ENCODE results near the gene EXT2. TPM values are rescaled to one million over a fixed set of nuclear protein-coding genes. Genes with fewer than 3 reads are reported as not detected.
A peak's percentile ranks its signal among the peaks of the same experiment; 100 is the strongest.

The EXT2 gene
- total RNA-seq, 4 donors from 2014 or later = 52.6 to 116 (median 81.3) TPM

DNA sequence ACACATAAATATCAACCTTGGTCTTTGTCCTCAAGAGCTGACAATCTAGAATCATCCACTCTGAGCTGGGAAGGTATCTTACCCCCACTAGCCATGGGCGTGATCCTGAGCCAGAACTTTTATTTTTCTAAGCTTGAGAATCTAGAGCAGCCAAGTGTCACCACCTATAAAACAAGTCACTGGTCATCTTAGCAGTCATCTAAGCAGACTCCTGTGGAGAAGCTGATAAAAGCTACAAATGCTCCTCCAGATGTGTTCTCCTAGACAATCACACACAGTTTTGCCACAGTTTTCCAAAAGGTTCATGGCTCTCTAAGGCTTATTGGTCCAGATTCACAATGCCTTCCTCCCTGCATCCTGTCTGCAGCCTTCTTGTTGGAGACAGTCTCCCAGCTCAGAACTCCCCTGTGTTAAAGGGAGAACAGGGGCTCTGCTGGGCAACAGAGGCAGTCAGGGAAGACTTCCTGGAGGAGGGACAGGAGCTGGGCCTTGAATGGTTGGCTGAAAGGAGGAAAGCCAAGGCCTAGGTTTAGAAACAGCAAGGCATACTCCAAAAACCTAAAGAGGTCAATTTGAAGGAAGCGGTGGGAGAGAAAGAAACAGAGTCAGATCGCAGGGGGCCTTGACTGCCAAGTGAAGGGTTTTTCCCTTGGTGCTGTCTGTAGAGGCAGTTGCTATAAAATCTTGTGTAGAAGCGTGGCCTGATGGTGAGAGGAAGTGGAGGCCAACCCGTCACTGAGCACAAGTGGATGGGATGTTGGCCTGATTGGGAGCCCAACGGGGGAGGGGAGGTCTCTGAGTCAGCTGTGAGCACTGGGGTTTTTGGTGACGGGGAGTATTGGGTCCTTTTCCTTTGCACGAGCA, 172.5 kb downstream of the EXT2 start:
- no peak overlapping the region for H3K27ac ChIP-seq
- H3K4me3 ChIP-seq = no peak overlapping the region
- TF ChIP-seq POLR2A (IDR thresholded peaks at IDR 0.05) = no peak
- TF ChIP-seq, protein P1, sequence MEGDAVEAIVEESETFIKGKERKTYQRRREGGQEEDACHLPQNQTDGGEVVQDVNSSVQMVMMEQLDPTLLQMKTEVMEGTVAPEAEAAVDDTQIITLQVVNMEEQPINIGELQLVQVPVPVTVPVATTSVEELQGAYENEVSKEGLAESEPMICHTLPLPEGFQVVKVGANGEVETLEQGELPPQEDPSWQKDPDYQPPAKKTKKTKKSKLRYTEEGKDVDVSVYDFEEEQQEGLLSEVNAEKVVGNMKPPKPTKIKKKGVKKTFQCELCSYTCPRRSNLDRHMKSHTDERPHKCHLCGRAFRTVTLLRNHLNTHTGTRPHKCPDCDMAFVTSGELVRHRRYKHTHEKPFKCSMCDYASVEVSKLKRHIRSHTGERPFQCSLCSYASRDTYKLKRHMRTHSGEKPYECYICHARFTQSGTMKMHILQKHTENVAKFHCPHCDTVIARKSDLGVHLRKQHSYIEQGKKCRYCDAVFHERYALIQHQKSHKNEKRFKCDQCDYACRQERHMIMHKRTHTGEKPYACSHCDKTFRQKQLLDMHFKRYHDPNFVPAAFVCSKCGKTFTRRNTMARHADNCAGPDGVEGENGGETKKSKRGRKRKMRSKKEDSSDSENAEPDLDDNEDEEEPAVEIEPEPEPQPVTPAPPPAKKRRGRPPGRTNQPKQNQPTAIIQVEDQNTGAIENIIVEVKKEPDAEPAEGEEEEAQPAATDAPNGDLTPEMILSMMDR (IDR thresholded peaks at IDR 0.05) = no peak
- peaks cover 0 to 4% of the 10 kb centered on the region in 2 donors for H3K4me1 ChIP-seq
- intact Hi-C loops (cut with DNase I; ENCODE audit: low total_unique reads) = no loop called here
- no peaks in the 10 kb centered on the region for H3K36me3 ChIP-seq
- DNase-seq = no peak
- H3K9me3 ChIP-seq = no peaks in the 10 kb centered on the region
- H3K27me3 ChIP-seq = no peaks in the 10 kb centered on the region

- no peaks in the 10 kb centered on the region for H3K9me3 ChIP-seq
- H3K4me1 ChIP-seq = peaks cover 0 to 4% of the 10 kb centered on the region in 2 donors
- DNase-seq = no peak
- no peaks in the 10 kb centered on the region for H3K27me3 ChIP-seq
- no peaks in the 10 kb centered on the region for H3K36me3 ChIP-seq
- H3K27ac ChIP-seq = peak overlapping the region in 1 of 2 donors; percentile 72
- TF ChIP-seq, protein P1 (IDR thresholded peaks at IDR 0.05) = no peak
- TF ChIP-seq POLR2A (IDR thresholded peaks at IDR 0.05) = no peak
- no peak overlapping the region for H3K4me3 ChIP-seq
- intact Hi-C loops (cut with DNase I; ENCODE audit: low total_unique reads) = no loop called here
Measured at GRCh38 chr11:44268614-44269080, 173.2 kb downstream of the EXT2 start.

GRCh38 chr11:44269369-44270351, 174.2 kb downstream of the EXT2 start:
- peak overlapping the region in 1 of 2 donors; percentile 7 for H3K4me3 ChIP-seq
- peaks cover 0 to 4% of the 10 kb centered on the region in 2 donors for H3K4me1 ChIP-seq
- DNase-seq = peak; percentile 59 to 63
- H3K36me3 ChIP-seq = no peaks in the 10 kb centered on the region
- peak overlapping the region; percentile 69 to 72 for H3K27ac ChIP-seq
- intact Hi-C loops (cut with DNase I; ENCODE audit: low total_unique reads) = no loop called here
- no peaks in the 10 kb centered on the region for H3K27me3 ChIP-seq
- no peaks in the 10 kb centered on the region for H3K9me3 ChIP-seq
- TF ChIP-seq POLR2A (IDR thresholded peaks at IDR 0.05) = no peak
- TF ChIP-seq, protein P1 (IDR thresholded peaks at IDR 0.05) = no peak

- H3K4me3 ChIP-seq = no peak overlapping the region
- H3K4me1 ChIP-seq = peaks cover 0 to 4% of the 10 kb centered on the region in 2 donors
- TF ChIP-seq, protein P1 (IDR thresholded peaks at IDR 0.05) = no peak
- TF ChIP-seq POLR2A (IDR thresholded peaks at IDR 0.05) = no peak
- H3K27ac ChIP-seq = peak overlapping the region; percentile 69 to 72
- intact Hi-C loops (cut with DNase I; ENCODE audit: low total_unique reads) = no loop called here
- no peaks in the 10 kb centered on the region for H3K9me3 ChIP-seq
- H3K27me3 ChIP-seq = no peaks in the 10 kb centered on the region
- no peak for DNase-seq
- H3K36me3 ChIP-seq = no peaks in the 10 kb centered on the region
Measured at GRCh38 chr11:44270403-44271273, 175.2 kb downstream of the EXT2 start.
